Measurements from ENCODE around the gene AGR2.

Gene AGR2

DNA sequence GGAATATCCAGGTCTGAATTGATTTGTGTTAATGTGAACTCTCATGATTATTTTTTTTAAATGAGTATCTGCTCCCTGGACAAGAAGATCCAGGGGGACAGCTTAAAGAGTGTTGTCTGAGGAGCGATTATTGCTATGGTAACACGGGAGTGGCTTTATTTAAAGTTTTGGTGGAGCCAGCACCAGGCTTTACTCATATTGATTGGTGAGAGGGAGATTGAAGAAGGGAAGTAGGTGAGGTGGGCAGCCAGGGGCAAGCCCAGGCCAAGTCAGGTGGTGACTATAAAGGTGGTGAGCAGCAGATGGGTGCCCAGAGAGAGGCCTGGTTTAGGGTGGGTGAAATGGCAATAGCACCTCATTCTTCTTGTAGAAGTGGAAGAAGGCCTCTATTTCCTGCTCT lies 10.2 kb upstream of the AGR2 start:
- TF ChIP-seq, protein P1, sequence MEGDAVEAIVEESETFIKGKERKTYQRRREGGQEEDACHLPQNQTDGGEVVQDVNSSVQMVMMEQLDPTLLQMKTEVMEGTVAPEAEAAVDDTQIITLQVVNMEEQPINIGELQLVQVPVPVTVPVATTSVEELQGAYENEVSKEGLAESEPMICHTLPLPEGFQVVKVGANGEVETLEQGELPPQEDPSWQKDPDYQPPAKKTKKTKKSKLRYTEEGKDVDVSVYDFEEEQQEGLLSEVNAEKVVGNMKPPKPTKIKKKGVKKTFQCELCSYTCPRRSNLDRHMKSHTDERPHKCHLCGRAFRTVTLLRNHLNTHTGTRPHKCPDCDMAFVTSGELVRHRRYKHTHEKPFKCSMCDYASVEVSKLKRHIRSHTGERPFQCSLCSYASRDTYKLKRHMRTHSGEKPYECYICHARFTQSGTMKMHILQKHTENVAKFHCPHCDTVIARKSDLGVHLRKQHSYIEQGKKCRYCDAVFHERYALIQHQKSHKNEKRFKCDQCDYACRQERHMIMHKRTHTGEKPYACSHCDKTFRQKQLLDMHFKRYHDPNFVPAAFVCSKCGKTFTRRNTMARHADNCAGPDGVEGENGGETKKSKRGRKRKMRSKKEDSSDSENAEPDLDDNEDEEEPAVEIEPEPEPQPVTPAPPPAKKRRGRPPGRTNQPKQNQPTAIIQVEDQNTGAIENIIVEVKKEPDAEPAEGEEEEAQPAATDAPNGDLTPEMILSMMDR (IDR thresholded peaks at IDR 0.05; ENCODE audit: borderline replicate concordance, control extremely low read depth, extremely low read depth, insufficient read depth, missing control alignments), result no peak
- in situ Hi-C loops (cut with MboI; ENCODE audit: low sequenced_read_pairs, unreplicated experiment), result no loop called here
- DNase-seq (ENCODE audit: low spot score), result no peak

DNA sequence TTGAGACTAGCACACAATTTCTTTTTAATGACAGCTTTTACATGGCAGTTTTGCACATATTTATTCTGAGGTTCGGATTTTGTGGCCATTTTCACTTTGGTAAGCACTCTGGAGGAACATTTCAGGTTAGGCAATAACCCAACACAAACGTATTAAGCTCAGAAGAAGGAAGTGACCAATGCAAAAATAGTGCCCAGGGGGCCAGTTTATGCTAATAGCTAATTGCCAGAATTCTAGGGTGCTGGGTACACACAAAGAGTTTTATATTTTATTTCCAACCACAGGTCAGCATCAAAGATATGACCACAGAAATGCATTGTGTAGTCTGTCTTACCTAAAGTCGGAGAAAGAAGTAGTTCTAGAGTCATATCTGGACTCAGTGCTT lies 8.4 kb upstream of the AGR2 start:
- TF ChIP-seq, protein P1 (IDR thresholded peaks at IDR 0.05; ENCODE audit: borderline replicate concordance, control extremely low read depth, extremely low read depth, insufficient read depth, missing control alignments), result no peak
- in situ Hi-C loops (cut with MboI; ENCODE audit: low sequenced_read_pairs, unreplicated experiment), result no loop called here
- no peak for DNase-seq (ENCODE audit: low spot score)

- DNase-seq (ENCODE audit: low spot score), result no peak
- TF ChIP-seq, protein P1 (IDR thresholded peaks at IDR 0.05; ENCODE audit: borderline replicate concordance, control extremely low read depth, extremely low read depth, insufficient read depth, missing control alignments), result no peak
- in situ Hi-C loops (cut with MboI; ENCODE audit: low sequenced_read_pairs, unreplicated experiment), result no loop called here
Measured at GRCh38 chr7:16812542-16813231, 7.9 kb upstream of the AGR2 start.

DNA sequence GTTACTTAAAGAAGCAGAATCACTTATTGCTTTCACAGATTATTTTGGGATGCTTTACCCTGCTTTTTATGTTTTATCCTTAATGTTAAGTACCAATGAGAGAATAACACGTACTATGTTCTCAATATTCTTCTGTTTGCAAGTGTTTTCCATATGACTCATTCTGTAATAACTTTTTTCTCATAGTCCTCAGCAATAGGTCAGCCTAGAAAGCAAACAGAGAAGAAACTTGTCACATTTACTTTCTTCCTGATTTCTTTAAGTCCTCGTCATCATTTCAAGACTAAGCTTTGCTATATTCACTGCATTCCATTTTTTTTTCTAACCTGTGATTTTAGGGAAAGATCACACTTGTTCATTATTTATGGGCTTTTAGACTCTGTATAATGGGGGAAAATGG lies 6.8 kb upstream of the AGR2 start:
- TF ChIP-seq, protein P1 (IDR thresholded peaks at IDR 0.05; ENCODE audit: borderline replicate concordance, control extremely low read depth, extremely low read depth, insufficient read depth, missing control alignments), result no peak
- no peak for DNase-seq (ENCODE audit: low spot score)
- in situ Hi-C loops (cut with MboI; ENCODE audit: low sequenced_read_pairs, unreplicated experiment), result no loop called here

GRCh38 chr7:16810573-16810972 lies 5.8 kb upstream of the AGR2 start:
- in situ Hi-C loops (cut with MboI; ENCODE audit: low sequenced_read_pairs, unreplicated experiment), result no loop called here
- TF ChIP-seq, protein P1 (IDR thresholded peaks at IDR 0.05; ENCODE audit: borderline replicate concordance, control extremely low read depth, extremely low read depth, insufficient read depth, missing control alignments), result no peak

GRCh38 chr7:16810112-16810511 lies 5.3 kb upstream of the AGR2 start:
- in situ Hi-C loops (cut with MboI; ENCODE audit: low sequenced_read_pairs, unreplicated experiment), result no loop called here
- no peak for DNase-seq (ENCODE audit: low spot score)
- TF ChIP-seq, protein P1 (IDR thresholded peaks at IDR 0.05; ENCODE audit: borderline replicate concordance, control extremely low read depth, extremely low read depth, insufficient read depth, missing control alignments), result no peak

More at GRCh38 chr7:16810573-16810972, 5.8 kb upstream of the AGR2 start:
- DNase-seq (ENCODE audit: low spot score), result no peak
